Activated CD4-positive, alpha-beta T cell treated with anti-CD3 and anti-CD28 coated beads for 36 hours (primary cell): ENCODE data around the gene PTPRG. TPM values are rescaled to one million over a fixed set of nuclear protein-coding genes. Genes with fewer than 3 reads are reported as not detected.

Source experiments
- ATAC-seq: fragments of 200-7000 bp; cut with Tn5 transposase; one replicate; pipeline ENCODE4 v1.10.0; 2021; ENCODE audit warnings: mild to moderate bottlenecking, moderate library complexity
- CTCF ChIA-PET: fragments of 350-600 bp; sonication (Branson Sonifier 250); formaldehyde crosslinking; loops from one replicate; lab custom pipeline; 2021; ENCODE audit warnings: antibody characterized with exemption; lab: Charles Lee
- POLR2A ChIA-PET: fragments of 350-600 bp; sonication (Branson Sonifier 250); formaldehyde crosslinking; loops from one replicate; lab custom pipeline; 2021; ENCODE audit warnings: antibody characterized with exemption, inconsistent platforms; lab: Charles Lee
- DNase-seq: peaks from one replicate; pipeline ENCODE4 v3.0.0-alpha.2; 2020
- H3K27ac Mint-ChIP-seq: one replicate; pipeline ENCODE4 v1.8.0; 2021; ENCODE audit warnings: mixed read lengths
- H3K27me3 Mint-ChIP-seq: one replicate; pipeline ENCODE4 v1.8.0; 2021; ENCODE audit warnings: mixed read lengths
- H3K36me3 Mint-ChIP-seq: one replicate; pipeline ENCODE4 v1.8.0; 2021; ENCODE audit warnings: low read depth, mixed read lengths
- H3K4me1 Mint-ChIP-seq: one replicate; pipeline ENCODE4 v1.8.0; 2021; ENCODE audit warnings: mixed read lengths
- H3K4me3 Mint-ChIP-seq: one replicate; pipeline ENCODE4 v1.8.0; 2021; ENCODE audit warnings: mild to moderate bottlenecking, moderate library complexity, mixed read lengths
- H3K9me3 Mint-ChIP-seq: one replicate; pipeline ENCODE4 v1.8.0; 2021; ENCODE audit warnings: low read depth, mixed read lengths
- intact Hi-C, 2 experiments: fragments of 100-400 bp; cut with DNase I in 1 of 2; cut with micrococcal nuclease in 1 of 2; formaldehyde crosslinking; loops; one replicate each; pipeline versions ENCODE4 v1.14.2 to v1.15.1; 2022 to 2024; cut with DNase I, micrococcal nuclease
- total RNA-seq, 2 experiments: library from RNA; stranded (reverse); gene quantifications; one replicate each; pipeline ENCODE4 v1.2.3, GENCODE V29; 2021

The PTPRG gene
- total RNA-seq, 2 experiments from 2014 or later, result 0.32 to 0.33 TPM

DNA sequence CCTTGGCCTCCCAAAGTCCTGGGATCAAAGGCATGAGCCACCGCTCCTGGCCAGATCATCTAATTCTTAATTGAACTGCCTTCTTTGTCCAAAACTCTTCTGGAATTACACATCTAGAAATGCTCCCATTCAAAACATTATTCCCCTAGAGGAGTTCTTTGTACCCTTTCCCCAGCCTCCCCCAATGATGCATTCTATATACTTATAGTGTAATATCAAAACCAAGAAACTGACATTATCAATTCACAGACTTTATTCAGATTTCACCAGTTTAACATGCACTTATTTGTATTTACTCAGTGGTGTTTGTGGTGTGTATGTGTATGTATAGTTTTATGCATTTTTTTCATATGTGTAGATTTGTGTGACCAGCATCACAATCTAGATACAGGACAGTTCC, 85.0 kb downstream of the PTPRG start:
- ATAC-seq (no peak), DNase-seq (no peak)
- Mint-ChIP-seq H3K9me3 (peaks cover 3% of the 10 kb centered on the region), H3K4me1 (no peaks in the 10 kb centered on the region), H3K27ac (no peak overlapping the region), H3K36me3 (no peaks in the 10 kb centered on the region), H3K27me3 (peaks cover 3% of the 10 kb centered on the region), H3K4me3 (no peak overlapping the region)
- intact Hi-C loops, result no loop called here
- POLR2A ChIA-PET, result no interaction called here
- CTCF ChIA-PET, result no interaction called here

DNA sequence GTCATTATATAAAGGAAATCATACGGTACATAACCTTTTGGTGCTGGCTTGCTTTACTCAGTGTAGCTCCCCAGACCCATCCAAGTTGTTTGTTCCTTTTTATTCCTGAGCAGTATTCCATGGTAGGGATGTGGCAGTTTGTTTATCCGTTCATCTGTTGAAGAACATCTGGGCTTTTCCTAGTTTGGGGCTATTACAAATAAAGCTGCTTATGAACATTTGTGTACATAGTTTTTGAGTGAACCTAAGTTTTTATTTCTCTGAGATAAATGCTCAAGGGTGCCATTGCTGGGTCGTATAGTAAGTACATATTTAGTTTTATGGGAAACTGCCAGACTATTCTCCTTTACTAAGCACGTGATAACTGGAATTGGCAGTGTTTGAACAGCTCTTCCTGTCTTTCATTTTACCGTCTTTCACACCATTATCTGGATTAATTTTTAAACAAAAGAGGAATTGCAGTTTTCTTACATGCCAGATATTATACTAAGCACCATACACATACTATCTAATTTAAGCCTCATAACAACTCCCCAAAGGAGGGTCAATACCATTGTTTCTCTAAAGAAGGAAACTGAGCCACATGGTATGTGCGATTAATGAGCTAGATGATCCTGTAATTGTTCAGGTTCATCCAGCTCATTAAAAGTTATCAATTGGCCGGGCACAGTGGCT, 85.6 kb downstream of the PTPRG start:
- H3K27me3 Mint-ChIP-seq, result peaks cover 3% of the 10 kb centered on the region
- H3K27ac Mint-ChIP-seq, result no peak overlapping the region
- CTCF ChIA-PET, result no interaction called here
- H3K4me1 Mint-ChIP-seq, result no peaks in the 10 kb centered on the region
- H3K36me3 Mint-ChIP-seq, result no peaks in the 10 kb centered on the region
- intact Hi-C loops, result no loop called here
- no peak for DNase-seq
- no peak overlapping the region for H3K4me3 Mint-ChIP-seq
- no peak for ATAC-seq
- POLR2A ChIA-PET, result no interaction called here
- peaks cover 3% of the 10 kb centered on the region for H3K9me3 Mint-ChIP-seq

GRCh38 chr3:61648481-61648880, 87.1 kb downstream of the PTPRG start:
- DNase-seq (no peak), ATAC-seq (no peak)
- peaks cover 3% of the 10 kb centered on the region for H3K9me3 Mint-ChIP-seq
- peaks cover 3% of the 10 kb centered on the region for H3K27me3 Mint-ChIP-seq
- CTCF ChIA-PET, result no interaction called here
- H3K4me3 Mint-ChIP-seq, result no peak overlapping the region
- intact Hi-C loops, result no loop called here
- no peaks in the 10 kb centered on the region for H3K4me1 Mint-ChIP-seq
- POLR2A ChIA-PET, result no interaction called here
- H3K36me3 Mint-ChIP-seq, result no peaks in the 10 kb centered on the region
- H3K27ac Mint-ChIP-seq, result no peak overlapping the region

DNA sequence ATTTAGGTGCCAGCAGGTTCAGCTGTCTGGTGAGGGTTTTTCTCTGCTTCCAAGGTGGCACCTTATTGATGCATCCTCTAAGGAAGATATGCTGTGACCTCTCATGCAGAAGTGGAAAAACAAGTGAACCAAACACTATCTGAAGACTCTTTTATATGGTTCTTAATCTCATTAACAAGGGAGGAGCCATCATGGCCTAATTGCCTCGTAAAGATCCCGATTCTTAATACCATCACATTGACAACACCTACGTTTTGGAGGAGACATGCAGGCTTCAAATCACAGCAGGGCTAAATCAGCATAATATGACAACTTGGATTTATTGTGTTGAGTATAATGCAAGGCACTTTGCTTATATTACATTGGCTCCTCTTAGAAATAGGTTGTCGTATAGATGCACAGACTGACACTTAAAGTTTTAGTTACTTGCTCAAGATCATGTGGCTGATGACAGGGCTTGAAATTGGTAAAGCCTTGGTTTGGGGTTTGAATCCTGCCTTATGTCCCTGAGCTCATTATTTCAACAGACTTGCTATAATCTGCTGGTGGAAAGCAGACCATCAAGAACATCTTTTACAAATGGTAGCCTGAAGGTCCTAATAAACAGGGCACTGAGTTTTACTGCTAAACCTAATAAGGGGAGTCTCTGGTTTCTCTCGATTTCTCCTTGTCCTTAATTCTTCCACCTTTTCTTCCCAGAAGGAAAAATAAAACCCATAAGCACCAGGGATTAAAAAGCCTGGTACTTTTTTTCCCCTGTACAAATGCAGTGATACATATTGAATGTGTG, 88.2 kb downstream of the PTPRG start:
- CTCF ChIA-PET, result no interaction called here
- H3K27ac Mint-ChIP-seq, result no peak overlapping the region

GRCh38 chr3:61650276-61650675, 88.9 kb downstream of the PTPRG start:
- ChIA-PET CTCF (no interaction called here), POLR2A (no interaction called here)
- no peak for DNase-seq
- H3K4me1 Mint-ChIP-seq, result no peaks in the 10 kb centered on the region
- H3K27ac Mint-ChIP-seq, result no peak overlapping the region
- H3K9me3 Mint-ChIP-seq, result peaks cover 3% of the 10 kb centered on the region
- H3K36me3 Mint-ChIP-seq, result no peaks in the 10 kb centered on the region
- intact Hi-C loops, result no loop called here
- ATAC-seq, result no peak
- H3K4me3 Mint-ChIP-seq, result no peak overlapping the region
- H3K27me3 Mint-ChIP-seq, result peaks cover 5% of the 10 kb centered on the region

More for the DNA sequence above, 88.2 kb downstream of the PTPRG start:
- POLR2A ChIA-PET, result no interaction called here
- Mint-ChIP-seq H3K36me3 (no peaks in the 10 kb centered on the region), H3K4me3 (no peak overlapping the region), H3K4me1 (no peaks in the 10 kb centered on the region), H3K27me3 (peaks cover 3% of the 10 kb centered on the region), H3K9me3 (peaks cover 3% of the 10 kb centered on the region)
- ATAC-seq (no peak), DNase-seq (no peak)
- intact Hi-C loops, result no loop called here

- Mint-ChIP-seq H3K9me3 (peaks cover 3% of the 10 kb centered on the region), H3K36me3 (no peaks in the 10 kb centered on the region), H3K27ac (no peak overlapping the region), H3K27me3 (peaks cover 5% of the 10 kb centered on the region), H3K4me1 (no peaks in the 10 kb centered on the region), H3K4me3 (no peak overlapping the region)
- no peak for DNase-seq
- no peak for ATAC-seq
- ChIA-PET CTCF (no interaction called here), POLR2A (no interaction called here)
- intact Hi-C loops, result no loop called here
These were observed 89.5 kb downstream of the PTPRG start for GRCh38 chr3:61650719-61651410.

DNA sequence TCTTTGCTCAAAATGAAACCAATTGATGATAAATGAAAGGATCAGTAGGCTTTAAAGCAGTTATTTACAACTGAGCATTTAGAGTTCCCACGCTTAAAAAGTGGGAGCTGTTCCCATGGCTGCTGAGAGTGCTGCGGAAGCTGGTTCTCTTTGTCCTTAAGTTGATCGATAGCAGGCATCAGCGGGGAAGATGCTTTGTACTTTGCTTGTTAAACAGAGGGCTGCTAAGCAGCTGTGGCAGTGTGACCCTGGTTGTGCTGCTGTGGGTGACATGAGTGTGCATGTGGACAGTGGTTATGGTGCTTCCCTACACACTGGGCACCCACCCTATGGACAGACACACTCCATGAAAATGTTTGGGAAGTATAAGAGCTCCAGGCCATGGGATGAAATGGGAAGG, 96.3 kb downstream of the PTPRG start:
- no peak overlapping the region for H3K27ac Mint-ChIP-seq
- H3K4me1 Mint-ChIP-seq, result no peaks in the 10 kb centered on the region
- DNase-seq, result no peak
- intact Hi-C loops, result no loop called here
- CTCF ChIA-PET, result no interaction called here
- peaks cover 7% of the 10 kb centered on the region for H3K27me3 Mint-ChIP-seq
- ATAC-seq, result no peak
- POLR2A ChIA-PET, result no interaction called here
- no peak overlapping the region for H3K4me3 Mint-ChIP-seq
- H3K36me3 Mint-ChIP-seq, result no peaks in the 10 kb centered on the region
- no peaks in the 10 kb centered on the region for H3K9me3 Mint-ChIP-seq

DNA sequence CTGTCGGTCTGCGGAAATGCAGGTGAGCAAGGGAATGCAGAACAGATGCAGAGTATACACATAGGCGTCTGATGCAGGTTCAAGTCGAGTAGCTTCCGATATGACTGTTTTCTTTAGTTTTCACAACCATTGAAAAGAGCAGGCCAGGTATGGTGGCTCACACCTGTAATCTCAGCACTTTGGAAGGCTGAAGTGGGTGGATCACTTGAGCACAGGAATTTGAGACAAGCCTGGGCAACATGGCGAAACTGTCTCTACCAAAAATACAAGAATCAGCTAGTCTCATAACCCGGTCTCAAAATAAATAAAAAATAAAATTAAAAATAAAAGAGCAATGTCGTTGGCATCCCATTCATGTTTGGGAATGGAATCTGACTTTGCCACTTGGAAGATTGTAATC, 101.5 kb downstream of the PTPRG start:
- H3K36me3 Mint-ChIP-seq, result no peaks in the 10 kb centered on the region
- H3K4me3 Mint-ChIP-seq, result no peak overlapping the region
- DNase-seq (no peak), ATAC-seq (no peak)
- no peaks in the 10 kb centered on the region for H3K9me3 Mint-ChIP-seq
- ChIA-PET POLR2A (no interaction called here), CTCF (no interaction called here)
- H3K27ac Mint-ChIP-seq, result no peak overlapping the region
- peaks cover 2% of the 10 kb centered on the region for H3K27me3 Mint-ChIP-seq
- intact Hi-C loops, result no loop called here
- H3K4me1 Mint-ChIP-seq, result no peaks in the 10 kb centered on the region

GRCh38 chr3:61663356-61664104, 102.2 kb downstream of the PTPRG start:
- intact Hi-C loops, result no loop called here
- ChIA-PET CTCF (no interaction called here), POLR2A (no interaction called here)
- no peak overlapping the region for H3K27ac Mint-ChIP-seq
- no peak for DNase-seq
- no peaks in the 10 kb centered on the region for H3K9me3 Mint-ChIP-seq
- H3K4me3 Mint-ChIP-seq, result no peak overlapping the region
- no peaks in the 10 kb centered on the region for H3K4me1 Mint-ChIP-seq
- H3K27me3 Mint-ChIP-seq, result peaks cover under 1% of the 10 kb centered on the region
- no peak for ATAC-seq
- H3K36me3 Mint-ChIP-seq, result no peaks in the 10 kb centered on the region

DNA sequence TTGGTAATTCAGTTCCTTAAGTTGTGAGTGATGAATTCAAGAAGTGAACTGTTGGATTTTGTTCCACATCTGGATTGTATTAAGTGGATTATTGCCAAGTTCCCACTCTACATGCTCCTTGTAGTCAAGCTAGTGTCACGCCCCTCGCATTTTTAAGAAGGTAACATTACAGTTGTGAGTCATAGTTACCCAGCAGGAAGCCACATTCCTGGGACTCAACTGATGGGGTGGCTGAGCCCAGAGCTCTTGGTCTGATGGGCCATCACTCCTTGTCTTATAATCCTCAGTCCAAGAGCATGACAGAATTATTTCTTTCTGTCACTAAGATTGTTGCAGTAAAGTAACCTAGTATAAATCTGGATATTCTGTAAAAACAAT, 102.7 kb downstream of the PTPRG start:
- H3K9me3 Mint-ChIP-seq, result no peaks in the 10 kb centered on the region
- H3K27me3 Mint-ChIP-seq, result no peaks in the 10 kb centered on the region
- CTCF ChIA-PET, result no interaction called here
- POLR2A ChIA-PET, result no interaction called here
- no peak for ATAC-seq
- DNase-seq, result no peak
- intact Hi-C loops, result no loop called here
- no peak overlapping the region for H3K27ac Mint-ChIP-seq
- no peaks in the 10 kb centered on the region for H3K36me3 Mint-ChIP-seq
- H3K4me3 Mint-ChIP-seq, result no peak overlapping the region
- no peaks in the 10 kb centered on the region for H3K4me1 Mint-ChIP-seq

DNA sequence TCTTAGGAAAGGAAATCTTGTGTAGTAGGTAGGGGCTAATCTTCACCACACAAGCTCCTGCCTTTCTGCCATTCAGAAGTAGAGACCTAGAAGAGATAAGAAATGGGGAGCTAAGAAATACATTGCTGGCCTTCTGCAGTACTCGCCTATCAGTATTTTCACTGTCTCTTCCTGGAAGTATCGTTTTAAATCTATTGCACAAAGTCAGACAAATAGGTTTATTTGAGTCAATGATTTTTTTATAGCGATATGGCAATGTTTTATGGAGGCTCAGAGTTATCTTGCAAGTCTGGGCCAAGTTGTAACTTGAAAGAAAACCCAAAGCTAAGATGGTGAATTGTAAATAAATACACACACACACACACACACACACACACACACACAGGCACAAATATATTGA, 103.8 kb downstream of the PTPRG start:
- H3K4me3 Mint-ChIP-seq, result no peak overlapping the region
- ChIA-PET POLR2A (no interaction called here), CTCF (interaction anchor here (0.6 kb wide), 1 partner anchor 161 kb away, joined by 3 read pairs; no protein-coding TSS in a partner anchor)
- DNase-seq, result no peak
- H3K4me1 Mint-ChIP-seq, result no peaks in the 10 kb centered on the region
- H3K27me3 Mint-ChIP-seq, result no peaks in the 10 kb centered on the region
- no peak overlapping the region for H3K27ac Mint-ChIP-seq
- H3K9me3 Mint-ChIP-seq, result no peaks in the 10 kb centered on the region
- no peaks in the 10 kb centered on the region for H3K36me3 Mint-ChIP-seq
- intact Hi-C loops, result no loop called here
- ATAC-seq, result no peak
